Smooth muscle cell (in vitro differentiated cells): ENCODE data around the gene RBM44. TPM values are rescaled to one million over a fixed set of nuclear protein-coding genes. Genes with fewer than 3 reads are reported as not detected.

ENCODE experiments used
- DNase-seq: peaks from one replicate; lab custom pipeline; 2025; ENCODE audit not compliant: unreplicated experiment; lab: John Stamatoyannopoulos, UW
- H2AFZ ChIP-seq: fragments of 200-600 bp; sonication (generic); 2 replicates; pipeline ENCODE4 v1.6.0; 2016; ENCODE audit warnings: antibody characterized with exemption, low read depth, mild to moderate bottlenecking
- H3F3A ChIP-seq: fragments of 200-600 bp; sonication (generic); 2 replicates; pipeline ENCODE4 v1.6.0; 2017; ENCODE audit warnings: antibody characterized with exemption, low read depth
- H3K27ac ChIP-seq: fragments of 200-600 bp; sonication (generic); 2 replicates; pipeline ENCODE4 v1.5.1; 2016; ENCODE audit warnings: low read depth, mild to moderate bottlenecking
- H3K27me3 ChIP-seq: fragments of 200-600 bp; sonication (generic); 2 replicates; pipeline ENCODE4 v1.6.1; 2016; ENCODE audit warnings: low read depth, mild to moderate bottlenecking
- H3K36me3 ChIP-seq: fragments of 200-600 bp; sonication (generic); 2 replicates; pipeline ENCODE4 v1.5.1; 2016; ENCODE audit warnings: low read depth
- H3K4me1 ChIP-seq: fragments of 200-600 bp; sonication (generic); 2 replicates; pipeline ENCODE4 v1.5.1; 2016; ENCODE audit warnings: low read depth
- H3K4me2 ChIP-seq: fragments of 200-600 bp; sonication (generic); 2 replicates; pipeline ENCODE4 v1.6.0; 2016; ENCODE audit warnings: mild to moderate bottlenecking
- H3K4me3 ChIP-seq: fragments of 200-600 bp; sonication (generic); 2 replicates; pipeline ENCODE4 v1.5.1; 2016; ENCODE audit warnings: mild to moderate bottlenecking
- H3K79me2 ChIP-seq: fragments of 200-600 bp; sonication (generic); 2 replicates; pipeline ENCODE4 v1.6.0; 2016; ENCODE audit warnings: low read depth, mild to moderate bottlenecking
- H3K9ac ChIP-seq: fragments of 200-600 bp; sonication (generic); 2 replicates; pipeline ENCODE4 v1.6.0; 2016; ENCODE audit warnings: low read depth
- H3K9me3 ChIP-seq: fragments of 200-600 bp; sonication (generic); replicated peaks from 2 replicates; pipeline ENCODE4 v1.5.1; 2016; ENCODE audit warnings: low read depth
- H4K20me1 ChIP-seq: fragments of 200-600 bp; sonication (generic); 2 replicates; pipeline ENCODE4 v1.6.0; 2016; ENCODE audit warnings: low read depth
- WGBS: methylation state at CpG from one replicate; pipeline ENCODE4 v1.1.7; 2016; ENCODE audit warnings: low lambda C conversion rate; 5-methylcytosine and 5-hydroxymethylcytosine counted together
- polyA plus RNA-seq: library from polyadenylated mRNA; unstranded; fragments of >200 nt; fragmentation: Nextera tagmentation; extraction: Ambion mirVana; gene quantifications from 2 replicates; pipeline ENCODE4 v1.2.1, GENCODE V29; 2016
- total RNA-seq: library from RNA; depleted of rRNA; stranded (reverse); fragments of >200 nt; gene quantifications from 2 replicates; pipeline ENCODE4 v1.2.3, GENCODE V29; 2014
- TF ChIP-seq, protein P1 (sequence below): fragments of 200-600 bp; sonication (generic); IDR thresholded peaks from 2 replicates; pipeline ENCODE4 v1.5.1; 2017; ENCODE audit warnings: borderline replicate concordance, mild to moderate bottlenecking, antibody characterized with exemption; ENCODE audit not compliant: insufficient read depth, poor library complexity, severe bottlenecking

RBM44 gene
- total and polyA plus RNA-seq, 2 experiments from 2014 or later, result 0.15 to 1.2 TPM

DNA sequence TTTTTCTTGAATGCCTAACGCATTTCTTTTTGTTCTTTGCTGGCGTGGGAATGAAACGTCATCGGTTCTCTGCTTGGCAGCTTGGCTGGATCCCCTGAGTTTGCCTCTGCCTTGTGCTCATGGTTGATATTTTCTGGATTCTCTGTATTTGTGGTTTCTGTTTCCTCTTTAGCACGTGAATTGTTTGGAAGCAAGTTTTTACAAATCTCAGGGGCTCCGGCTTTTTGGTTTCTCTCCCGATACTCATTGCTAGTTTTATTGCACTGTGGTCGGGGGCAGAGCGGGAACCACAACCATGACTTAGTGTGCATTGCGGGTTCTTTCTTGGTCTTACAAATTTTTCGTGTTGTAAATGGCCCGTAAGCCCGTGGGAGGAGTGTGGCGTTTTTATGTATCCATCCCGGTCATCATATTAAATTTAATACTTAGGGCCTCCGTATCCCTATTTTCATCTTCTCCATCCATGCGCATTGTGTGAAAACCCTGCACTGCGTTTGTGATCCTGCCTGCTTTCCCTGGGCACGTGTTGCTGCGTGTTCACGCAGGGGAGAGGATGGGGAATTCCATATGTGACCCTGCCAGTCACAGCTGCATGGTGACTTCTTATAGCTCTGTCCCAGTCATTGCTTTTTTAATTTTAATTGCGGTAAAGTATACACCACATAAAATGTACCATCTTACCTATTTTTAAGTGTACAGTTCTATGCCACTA, 70.2 kb downstream of the RBM44 start:
- no peaks in the 10 kb centered on the region for H4K20me1 ChIP-seq
- H3K79me2 ChIP-seq, result no peaks in the 10 kb centered on the region
- no peaks in the 10 kb centered on the region for H3K9me3 ChIP-seq
- H3K4me3 ChIP-seq, result no peak overlapping the region
- no peaks in the 10 kb centered on the region for H3K27me3 ChIP-seq
- H3K36me3 ChIP-seq, result no peaks in the 10 kb centered on the region
- H3K4me1 ChIP-seq, result peaks cover 12% of the 10 kb centered on the region
- H3F3A ChIP-seq, result peaks cover 9% of the 10 kb centered on the region
- H2AFZ ChIP-seq, result no peak overlapping the region
- 60% methylated on average over 22 of the region's 22 CpGs for WGBS
- DNase-seq, result no peak
- no peak overlapping the region for H3K9ac ChIP-seq
- TF ChIP-seq, protein P1, sequence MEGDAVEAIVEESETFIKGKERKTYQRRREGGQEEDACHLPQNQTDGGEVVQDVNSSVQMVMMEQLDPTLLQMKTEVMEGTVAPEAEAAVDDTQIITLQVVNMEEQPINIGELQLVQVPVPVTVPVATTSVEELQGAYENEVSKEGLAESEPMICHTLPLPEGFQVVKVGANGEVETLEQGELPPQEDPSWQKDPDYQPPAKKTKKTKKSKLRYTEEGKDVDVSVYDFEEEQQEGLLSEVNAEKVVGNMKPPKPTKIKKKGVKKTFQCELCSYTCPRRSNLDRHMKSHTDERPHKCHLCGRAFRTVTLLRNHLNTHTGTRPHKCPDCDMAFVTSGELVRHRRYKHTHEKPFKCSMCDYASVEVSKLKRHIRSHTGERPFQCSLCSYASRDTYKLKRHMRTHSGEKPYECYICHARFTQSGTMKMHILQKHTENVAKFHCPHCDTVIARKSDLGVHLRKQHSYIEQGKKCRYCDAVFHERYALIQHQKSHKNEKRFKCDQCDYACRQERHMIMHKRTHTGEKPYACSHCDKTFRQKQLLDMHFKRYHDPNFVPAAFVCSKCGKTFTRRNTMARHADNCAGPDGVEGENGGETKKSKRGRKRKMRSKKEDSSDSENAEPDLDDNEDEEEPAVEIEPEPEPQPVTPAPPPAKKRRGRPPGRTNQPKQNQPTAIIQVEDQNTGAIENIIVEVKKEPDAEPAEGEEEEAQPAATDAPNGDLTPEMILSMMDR, result no peak
- peak overlapping the region; percentile 48 for H3K4me2 ChIP-seq
- peak overlapping the region; percentile 97 for H3K27ac ChIP-seq

DNA sequence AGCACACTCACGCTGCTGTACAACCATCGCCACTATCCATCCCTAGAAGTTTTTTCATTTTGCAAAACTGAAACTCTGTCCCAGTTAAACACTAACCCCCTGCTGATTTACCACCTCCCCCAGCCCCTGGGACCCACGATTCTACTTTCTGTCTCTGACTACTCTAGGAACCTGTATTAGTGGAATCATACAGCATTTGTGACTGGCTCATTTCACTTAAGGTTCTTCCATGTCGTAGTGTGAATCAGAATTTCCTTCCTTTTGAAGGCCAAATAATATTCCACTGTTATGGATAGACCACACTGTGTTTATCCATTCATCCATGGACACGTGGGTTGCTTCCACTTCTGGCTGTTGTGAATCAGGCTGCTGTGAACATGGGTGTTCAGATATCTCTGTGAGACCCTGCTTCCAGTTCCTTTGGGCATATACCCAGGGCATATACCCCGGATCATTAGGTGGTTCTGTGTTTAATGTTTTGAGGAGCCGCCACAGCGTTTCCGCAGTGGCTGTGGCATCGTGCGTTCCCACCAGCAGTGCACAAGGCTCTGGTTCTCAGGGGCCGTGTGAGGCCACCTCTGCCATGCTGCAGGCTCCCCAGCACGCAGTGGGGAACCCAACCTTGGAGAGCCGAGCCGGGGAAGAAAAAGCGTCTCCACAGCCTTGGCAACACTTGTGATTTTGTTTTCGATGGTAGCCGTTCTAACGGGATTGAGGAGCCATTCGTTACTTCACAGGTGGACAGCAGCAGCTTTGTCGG, 70.9 kb downstream of the RBM44 start:
- peaks cover 9% of the 10 kb centered on the region for H3F3A ChIP-seq
- peaks cover 14% of the 10 kb centered on the region for H3K4me1 ChIP-seq
- H3K9ac ChIP-seq, result no peak overlapping the region
- no peak overlapping the region for H2AFZ ChIP-seq
- H3K27me3 ChIP-seq, result no peaks in the 10 kb centered on the region
- no peak overlapping the region for H3K4me3 ChIP-seq
- no peak overlapping the region for H3K4me2 ChIP-seq
- H3K36me3 ChIP-seq, result no peaks in the 10 kb centered on the region
- H3K27ac ChIP-seq, result no peak overlapping the region
- H4K20me1 ChIP-seq, result no peaks in the 10 kb centered on the region
- no peaks in the 10 kb centered on the region for H3K79me2 ChIP-seq
- WGBS, result 91% methylated on average over 21 of the region's 21 CpGs
- no peak for DNase-seq
- TF ChIP-seq, protein P1, result no peak
- no peaks in the 10 kb centered on the region for H3K9me3 ChIP-seq

DNA sequence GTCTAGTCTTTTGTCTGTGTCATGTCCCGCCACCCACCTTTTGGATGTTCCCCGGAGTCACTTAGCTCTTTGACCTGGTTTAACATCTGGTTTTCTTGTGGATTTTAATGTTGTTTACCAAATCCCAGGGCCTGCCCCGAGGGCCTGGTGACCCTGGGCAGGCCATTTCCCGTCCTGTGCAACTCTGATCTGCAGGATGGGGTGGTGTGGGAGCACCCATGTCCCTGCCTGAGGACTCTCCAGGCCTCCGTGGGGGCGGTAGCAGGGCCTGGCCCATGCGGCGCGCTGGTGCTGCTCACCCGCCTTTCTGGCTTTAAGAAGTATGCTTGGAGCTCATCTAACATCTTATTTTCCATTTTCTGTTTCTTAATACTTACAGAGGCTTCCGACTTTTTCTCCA, 71.5 kb downstream of the RBM44 start:
- Histone ChIP-seq H3K4me1 (peaks cover 14% of the 10 kb centered on the region), H3K36me3 (no peaks in the 10 kb centered on the region), H4K20me1 (no peaks in the 10 kb centered on the region), H3K4me3 (no peak overlapping the region), H3F3A (peaks cover 9% of the 10 kb centered on the region), H3K27ac (no peak overlapping the region), H3K9me3 (no peaks in the 10 kb centered on the region), H2AFZ (no peak overlapping the region), H3K4me2 (no peak overlapping the region), H3K79me2 (no peaks in the 10 kb centered on the region), H3K9ac (no peak overlapping the region), H3K27me3 (no peaks in the 10 kb centered on the region)
- 68% methylated on average over 11 of the region's 11 CpGs for WGBS
- TF ChIP-seq, protein P1, result no peak
- no peak for DNase-seq
